Epithelial cell of proximal tubule (primary cell): ENCODE data around the gene TIE1. TPM values are rescaled to one million over a fixed set of nuclear protein-coding genes. Genes with fewer than 3 reads are reported as not detected.

ENCODE experiments used
- DNase-seq: peaks from one replicate; pipeline ENCODE4 v3.0.0-alpha.2; 2011; ENCODE audit warnings: low read depth
- H3K4me3 ChIP-seq: 2 replicates; pipeline ENCODE4 v1.5.1; 2011; ENCODE audit warnings: low read depth, mild to moderate bottlenecking, low read length
- total RNA-seq: library from RNA; depleted of rRNA; stranded (reverse); fragments of >200 nt; gene quantifications from 2 replicates; pipeline ENCODE4 v1.2.3, GENCODE V29; 2015
- TF ChIP-seq, protein P1 (sequence below): conservative IDR thresholded peaks from 2 replicates; pipeline ENCODE4 v1.5.1; 2012; ENCODE audit warnings: low read depth, mild to moderate bottlenecking, low read length

TIE1 gene
- total RNA-seq, 1 donor from 2014 or later, result 1.2 TPM

DNA sequence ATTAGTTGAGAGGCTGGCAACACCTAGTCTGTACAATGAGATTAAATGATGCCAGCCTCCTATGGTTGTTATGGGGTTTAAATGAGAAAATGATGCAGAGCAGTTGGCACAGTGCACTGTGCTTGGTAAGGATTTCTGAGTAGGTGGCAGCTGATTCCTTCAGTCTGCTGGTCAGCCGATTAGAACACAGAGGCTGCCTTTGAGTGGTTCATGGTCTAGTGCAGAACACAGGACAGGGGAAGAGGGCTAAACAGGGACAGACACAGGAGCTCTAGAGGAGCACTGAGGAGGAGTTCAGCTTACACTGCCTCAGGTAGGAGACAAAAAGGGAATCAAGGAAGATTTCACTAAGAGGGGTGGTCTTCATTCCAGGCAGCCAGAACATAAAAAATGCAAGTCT lies 1.4 kb downstream of the TIE1 start:
- TF ChIP-seq, protein P1, sequence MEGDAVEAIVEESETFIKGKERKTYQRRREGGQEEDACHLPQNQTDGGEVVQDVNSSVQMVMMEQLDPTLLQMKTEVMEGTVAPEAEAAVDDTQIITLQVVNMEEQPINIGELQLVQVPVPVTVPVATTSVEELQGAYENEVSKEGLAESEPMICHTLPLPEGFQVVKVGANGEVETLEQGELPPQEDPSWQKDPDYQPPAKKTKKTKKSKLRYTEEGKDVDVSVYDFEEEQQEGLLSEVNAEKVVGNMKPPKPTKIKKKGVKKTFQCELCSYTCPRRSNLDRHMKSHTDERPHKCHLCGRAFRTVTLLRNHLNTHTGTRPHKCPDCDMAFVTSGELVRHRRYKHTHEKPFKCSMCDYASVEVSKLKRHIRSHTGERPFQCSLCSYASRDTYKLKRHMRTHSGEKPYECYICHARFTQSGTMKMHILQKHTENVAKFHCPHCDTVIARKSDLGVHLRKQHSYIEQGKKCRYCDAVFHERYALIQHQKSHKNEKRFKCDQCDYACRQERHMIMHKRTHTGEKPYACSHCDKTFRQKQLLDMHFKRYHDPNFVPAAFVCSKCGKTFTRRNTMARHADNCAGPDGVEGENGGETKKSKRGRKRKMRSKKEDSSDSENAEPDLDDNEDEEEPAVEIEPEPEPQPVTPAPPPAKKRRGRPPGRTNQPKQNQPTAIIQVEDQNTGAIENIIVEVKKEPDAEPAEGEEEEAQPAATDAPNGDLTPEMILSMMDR, result no peak
- no peak overlapping the region for H3K4me3 ChIP-seq
- DNase-seq, result no peak

DNA sequence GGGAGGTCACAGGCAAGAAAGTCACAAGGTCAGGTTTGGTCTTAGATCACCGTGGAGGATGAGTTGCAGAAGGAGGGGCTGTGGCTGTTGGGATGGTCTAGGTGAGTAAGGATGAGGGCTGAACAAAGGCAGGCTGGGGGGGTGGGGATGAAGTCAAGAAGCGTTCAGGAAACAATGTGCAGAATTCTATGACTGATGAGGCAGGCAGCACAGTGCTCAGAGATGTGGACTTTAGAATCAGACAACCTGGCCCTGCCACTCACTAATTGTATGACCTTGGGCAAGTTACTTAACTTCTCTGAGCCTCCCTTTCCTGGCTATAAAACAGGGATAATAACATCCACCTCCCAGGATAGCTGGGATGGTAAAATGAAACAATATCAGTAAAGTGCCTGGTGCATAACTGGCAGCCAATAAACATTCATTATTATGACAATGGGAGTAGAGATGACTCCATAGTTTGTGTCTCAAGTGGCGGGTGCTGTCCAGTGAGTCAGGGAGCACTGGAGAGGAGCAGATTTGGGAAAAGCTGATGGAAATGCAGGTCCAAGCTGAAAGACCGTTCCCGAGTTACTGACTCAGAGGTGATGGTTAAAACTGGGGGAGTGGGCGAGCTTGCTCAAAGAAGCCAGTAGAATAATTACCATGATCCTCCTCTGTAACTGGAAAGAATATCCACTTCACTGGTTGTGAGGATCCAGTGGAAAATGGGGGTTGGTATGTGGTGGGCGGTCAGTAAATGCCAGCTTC lies 2.1 kb downstream of the TIE1 start:
- no peak overlapping the region for H3K4me3 ChIP-seq
- TF ChIP-seq, protein P1, result no peak
- DNase-seq, result no peak

DNA sequence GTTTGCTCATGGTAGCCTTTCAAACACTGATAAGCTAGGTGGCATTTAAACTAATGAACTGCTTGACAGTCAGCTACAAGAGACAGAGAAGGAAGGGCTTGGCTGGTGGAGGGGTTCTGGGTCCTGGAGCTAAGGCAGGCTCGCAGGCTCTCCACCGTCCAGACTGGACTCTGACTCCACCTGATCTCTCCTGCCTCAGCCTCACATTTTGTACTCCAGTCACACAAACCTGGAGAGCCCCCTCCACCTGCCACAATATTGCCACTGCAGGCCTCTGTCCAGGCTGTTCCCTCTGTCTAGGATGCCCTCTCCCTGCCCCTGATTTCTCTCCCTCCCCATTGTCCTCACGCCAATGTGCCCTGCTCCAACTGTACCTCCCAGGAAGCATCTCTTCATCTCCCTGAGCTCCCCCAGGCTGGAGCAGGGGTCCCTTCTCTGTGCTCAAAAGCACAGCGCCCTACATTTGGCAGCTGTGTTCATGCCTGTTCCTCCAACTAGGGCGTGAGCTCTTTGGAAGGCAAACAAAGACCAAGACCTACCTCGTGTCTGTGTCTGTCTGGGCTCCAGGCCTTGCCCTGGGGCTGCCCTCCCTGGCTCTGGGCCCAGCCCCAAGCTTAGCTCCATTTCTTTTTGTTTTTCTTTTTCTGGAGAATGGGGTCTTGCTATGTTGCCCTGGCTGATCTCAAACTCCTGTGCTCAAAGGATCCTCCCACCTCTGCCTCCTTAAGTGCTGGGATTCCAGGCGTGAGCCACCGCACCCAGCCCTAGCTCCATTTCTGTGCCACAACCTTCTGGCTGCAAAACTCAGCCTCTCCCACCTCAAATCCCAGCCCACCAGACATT lies 2.9 kb downstream of the TIE1 start:
- no peak overlapping the region for H3K4me3 ChIP-seq
- no peak for DNase-seq
- TF ChIP-seq, protein P1, result no peak

DNA sequence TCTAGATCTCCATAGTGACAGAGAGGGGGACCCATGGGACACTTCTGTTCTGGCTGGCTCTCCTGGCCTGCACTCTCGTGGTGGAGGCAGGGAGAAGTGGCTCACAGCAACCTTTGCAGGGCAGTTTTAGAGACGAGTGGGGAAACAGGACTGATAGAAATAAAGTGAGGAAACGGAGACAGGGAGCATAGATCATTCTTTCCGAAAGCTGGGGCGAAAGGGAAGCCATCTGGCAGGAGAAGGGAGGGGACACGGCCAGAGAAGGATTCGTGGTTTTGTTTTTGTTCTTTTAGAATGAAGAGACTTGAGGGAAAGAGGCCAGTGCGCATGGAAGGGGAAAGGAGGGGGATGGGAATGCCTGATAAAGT lies 3.5 kb downstream of the TIE1 start:
- TF ChIP-seq, protein P1, result no peak
- H3K4me3 ChIP-seq, result no peak overlapping the region
- DNase-seq, result no peak

DNA sequence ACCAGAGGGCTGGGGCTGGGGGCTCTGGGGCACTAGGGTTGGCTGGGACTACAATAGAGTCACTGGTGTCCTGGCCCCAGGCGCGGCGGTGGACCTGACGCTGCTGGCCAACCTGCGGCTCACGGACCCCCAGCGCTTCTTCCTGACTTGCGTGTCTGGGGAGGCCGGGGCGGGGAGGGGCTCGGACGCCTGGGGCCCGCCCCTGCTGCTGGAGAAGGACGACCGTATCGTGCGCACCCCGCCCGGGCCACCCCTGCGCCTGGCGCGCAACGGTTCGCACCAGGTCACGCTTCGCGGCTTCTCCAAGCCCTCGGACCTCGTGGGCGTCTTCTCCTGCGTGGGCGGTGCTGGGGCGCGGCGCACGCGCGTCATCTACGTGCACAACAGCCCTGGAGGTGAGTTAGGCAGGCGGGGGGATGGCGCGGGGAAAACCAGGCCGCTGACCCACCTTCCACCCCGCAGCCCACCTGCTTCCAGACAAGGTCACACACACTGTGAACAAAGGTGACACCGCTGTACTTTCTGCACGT lies 4.1 kb downstream of the TIE1 start:
- no peak for DNase-seq
- TF ChIP-seq, protein P1, result no peak
- H3K4me3 ChIP-seq, result no peak overlapping the region

DNA sequence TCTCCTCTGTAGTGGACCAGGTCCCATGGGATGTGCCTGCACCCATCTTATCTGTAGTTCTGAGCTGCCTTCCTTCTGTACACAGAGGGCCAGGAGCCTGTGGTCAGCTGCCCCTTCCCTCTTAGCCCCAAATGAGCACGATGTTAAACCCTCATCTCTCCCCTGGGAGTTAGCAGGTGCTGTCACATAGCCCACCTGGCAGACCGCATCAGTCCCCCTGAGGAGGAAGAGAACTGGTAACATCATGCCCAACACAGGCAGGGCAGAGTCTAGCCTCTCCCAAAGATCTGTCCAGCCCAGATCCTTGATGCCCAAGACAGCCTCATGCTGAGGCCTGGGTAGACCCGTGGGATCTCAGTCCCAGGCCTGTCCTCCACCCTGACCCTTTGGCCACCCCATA lies 4.7 kb downstream of the TIE1 start:
- no peak for DNase-seq
- TF ChIP-seq, protein P1, result no peak
- no peak overlapping the region for H3K4me3 ChIP-seq
